ENCODE results near the gene RACGAP1. TPM values are rescaled to one million over a fixed set of nuclear protein-coding genes. Genes with fewer than 3 reads are reported as not detected.

Gene RACGAP1
- total RNA-seq, 2 donors from 2014 or later: 132 to 145 TPM

Other genes starting within 250 kb of the RACGAP1 start
- gene NCKAP5L, start 197.1 kb downstream of the RACGAP1 start, total RNA-seq: 1 to 10 TPM; 1.2 to 2.4 TPM
- gene BCDIN3D, start 182.4 kb downstream of the RACGAP1 start, total RNA-seq: 1 to 10 TPM; 3.4 to 5.1 TPM
- gene FAIM2, start 121.6 kb downstream of the RACGAP1 start, total RNA-seq: 1 to 10 TPM in 1 of 2 donors, under 1 TPM in 1; 0.73 to 1.6 TPM
- gene AQP2, start 74.8 kb downstream of the RACGAP1 start, total RNA-seq: not detected
- gene AQP5, start 63.6 kb downstream of the RACGAP1 start, total RNA-seq: not detected
- not detected for gene AQP6, start 52.5 kb downstream of the RACGAP1 start, total RNA-seq
- gene ASIC1, start 32.1 kb upstream of the RACGAP1 start, total RNA-seq: 1 to 10 TPM in 1 of 2 donors, under 1 TPM in 1; 0.53 to 1.4 TPM
- 10 to 100 TPM; 29.4 to 57.3 TPM for gene SMARCD1, start 59.8 kb upstream of the RACGAP1 start, total RNA-seq
- gene GPD1, start 78.5 kb upstream of the RACGAP1 start, total RNA-seq: under 1 TPM in 1 of 2 donors, not detected in 1; 0.35 TPM
- 10 to 100 TPM; 29.8 to 55.5 TPM for gene COX14, start 86.7 kb upstream of the RACGAP1 start, total RNA-seq
- 10 to 100 TPM; 72.0 to 77.6 TPM for gene CERS5, start 141.9 kb upstream of the RACGAP1 start, total RNA-seq

Measured in activated T-helper 17 cell treated with anti-CD3 and anti-CD28 coated beads, Interleukin-2, amount 50 U/mL, for 72 hours (primary cell).